ENCODE results near the gene CACNG8.

Gene CACNG8

GRCh38 chr19:53998223-53998622, 35.5 kb downstream of the CACNG8 start:
- no peaks in the 10 kb centered on the region for H3K4me1 ChIP-seq
- intact Hi-C loops (cut with DNase I; ENCODE audit: low total_unique reads), result no loop called here
- H3K27ac ChIP-seq, result no peak overlapping the region
- DNase-seq, result no peak
- H3K9me3 ChIP-seq, result no peaks in the 10 kb centered on the region
- H3K27me3 ChIP-seq, result peaks cover 0 to 69% of the 10 kb centered on the region in 2 donors
- TF ChIP-seq CTCF (IDR thresholded peaks at IDR 0.05), result no peak
- H3K36me3 ChIP-seq, result no peaks in the 10 kb centered on the region
- H3K4me3 ChIP-seq, result no peak overlapping the region

- Histone ChIP-seq H3K4me3 (no peak overlapping the region), H3K4me1 (no peaks in the 10 kb centered on the region), H3K27me3 (peaks cover 0 to 60% of the 10 kb centered on the region in 2 donors), H3K36me3 (no peaks in the 10 kb centered on the region), H3K9me3 (no peaks in the 10 kb centered on the region), H3K27ac (no peak overlapping the region)
- TF ChIP-seq CTCF (IDR thresholded peaks at IDR 0.05), result no peak
- intact Hi-C loops (cut with DNase I; ENCODE audit: low total_unique reads), result no loop called here
- no peak for DNase-seq
Measured at GRCh38 chr19:53999694-54000093, 37.0 kb downstream of the CACNG8 start.

- Histone ChIP-seq H3K27me3 (peaks cover 0 to 49% of the 10 kb centered on the region in 2 donors), H3K9me3 (no peaks in the 10 kb centered on the region), H3K27ac (no peak overlapping the region), H3K36me3 (no peaks in the 10 kb centered on the region), H3K4me3 (no peak overlapping the region), H3K4me1 (no peaks in the 10 kb centered on the region)
- TF ChIP-seq CTCF (IDR thresholded peaks at IDR 0.05), result no peak
- no peak for DNase-seq
- intact Hi-C loops (cut with DNase I; ENCODE audit: low total_unique reads), result no loop called here
Measured at GRCh38 chr19:54001496-54001895, 38.8 kb downstream of the CACNG8 start.

DNA sequence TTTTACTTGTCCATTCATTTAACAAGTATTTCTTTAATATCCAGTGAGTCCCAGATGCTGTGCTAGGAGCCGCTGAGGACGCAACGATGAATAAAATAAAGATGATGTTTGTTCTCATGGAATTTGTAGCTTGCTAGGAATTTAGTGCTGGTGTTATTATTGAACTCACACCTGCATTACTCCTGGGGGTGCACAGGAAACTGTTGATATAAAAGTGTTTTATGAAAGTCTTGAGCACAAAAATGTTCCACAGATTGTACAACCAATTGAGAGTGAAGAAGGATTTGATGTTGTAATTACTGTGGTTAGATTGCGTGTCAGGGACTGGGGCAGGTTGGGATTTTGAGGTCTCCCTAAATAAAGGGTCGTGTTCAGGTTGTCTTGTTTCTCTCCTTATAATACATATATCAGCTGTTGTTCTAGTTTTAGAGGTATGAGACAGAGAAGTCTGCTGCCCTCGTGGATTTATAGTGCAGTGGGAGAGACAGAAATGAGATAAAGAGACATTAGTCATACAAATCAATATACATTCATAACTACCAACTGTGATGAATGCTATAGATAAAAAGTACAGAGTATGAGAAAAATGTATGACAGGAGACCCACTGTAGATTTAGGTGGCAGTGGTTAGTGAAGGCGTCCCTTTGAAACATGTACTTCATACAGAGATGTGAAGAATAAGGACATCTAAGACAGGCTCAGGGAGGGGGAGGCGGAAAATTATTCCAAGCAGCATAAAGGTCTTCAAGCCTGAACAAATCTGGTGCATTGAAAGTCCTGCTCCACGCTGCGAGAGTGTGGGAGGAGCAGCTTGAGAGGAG, 40.0 kb downstream of the CACNG8 start:
- intact Hi-C loops (cut with DNase I; ENCODE audit: low total_unique reads), result no loop called here
- H3K9me3 ChIP-seq, result no peaks in the 10 kb centered on the region
- H3K27me3 ChIP-seq, result peaks cover 0 to 46% of the 10 kb centered on the region in 2 donors
- no peak overlapping the region for H3K4me3 ChIP-seq
- no peak overlapping the region for H3K27ac ChIP-seq
- DNase-seq, result no peak
- no peaks in the 10 kb centered on the region for H3K36me3 ChIP-seq
- no peaks in the 10 kb centered on the region for H3K4me1 ChIP-seq
- TF ChIP-seq CTCF (IDR thresholded peaks at IDR 0.05), result no peak

DNA sequence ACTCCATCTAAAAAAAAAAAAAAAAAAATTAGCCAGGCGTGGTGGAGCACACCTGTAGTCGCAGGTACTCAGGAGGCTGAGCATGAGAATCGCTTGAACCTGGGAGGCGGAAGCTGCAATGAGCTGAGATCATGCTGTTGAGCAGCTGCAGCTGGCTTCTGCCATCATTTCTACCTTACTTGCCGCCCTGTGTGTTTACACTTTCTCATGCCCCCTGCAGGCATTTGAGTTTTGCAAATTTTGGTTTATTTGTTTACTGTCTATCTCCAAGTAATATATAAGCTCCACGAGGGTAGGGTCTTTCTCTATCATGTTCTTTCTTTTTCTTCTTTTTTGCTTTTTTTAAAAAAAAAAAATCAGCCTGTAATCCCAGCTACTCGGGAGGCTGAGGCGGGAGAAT, 46.7 kb downstream of the CACNG8 start:
- H3K4me3 ChIP-seq, result no peak overlapping the region
- DNase-seq, result no peak
- TF ChIP-seq CTCF (IDR thresholded peaks at IDR 0.05), result no peak
- no peaks in the 10 kb centered on the region for H3K36me3 ChIP-seq
- intact Hi-C loops (cut with DNase I; ENCODE audit: low total_unique reads), result no loop called here
- H3K9me3 ChIP-seq, result no peaks in the 10 kb centered on the region
- H3K27ac ChIP-seq, result no peak overlapping the region
- H3K27me3 ChIP-seq, result peaks cover 0 to 30% of the 10 kb centered on the region in 2 donors
- H3K4me1 ChIP-seq, result no peaks in the 10 kb centered on the region

Measured in tibial artery (tissue), 4 donors.